SK-N-SH treated with all-trans-retinoic acid at 6 μM for 48 hours (cell line): Measurements from ENCODE around the gene ZNF554.

ENCODE experiments used
- ATAC-seq: fragments of 200-7000 bp; cut with Tn5 transposase; 3 replicates; pipeline ENCODE4 v1.9.1; 2020; ENCODE audit warnings: mild to moderate bottlenecking, moderate library complexity
- ARNTL ChIP-seq: fragments of 450-650 bp; formaldehyde crosslinking; IDR thresholded peaks from 2 replicates; pipeline ENCODE4 v1.5.0; 2020; ENCODE audit warnings: low read depth, mild to moderate bottlenecking, moderate library complexity, borderline replicate concordance
- BACH2 ChIP-seq: fragments of 250-450 bp; sonication (Bioruptor Pico); IDR thresholded peaks from 2 replicates; pipeline ENCODE4 v1.9.0; 2021; ENCODE audit warnings: mild to moderate bottlenecking, borderline replicate concordance
- ESRRG ChIP-seq: fragments of 250-450 bp; sonication (Bioruptor Pico); IDR thresholded peaks from 2 replicates; pipeline ENCODE4 v1.6.1; 2021; ENCODE audit warnings: mild to moderate bottlenecking
- GLIS3 ChIP-seq: fragments of 250-450 bp; sonication (Bioruptor Pico); IDR thresholded peaks from 2 replicates; pipeline ENCODE4 v1.5.0; 2020; ENCODE audit warnings: mild to moderate bottlenecking, moderate library complexity
- ISL1 ChIP-seq: fragments of 250-450 bp; sonication (Bioruptor Pico); IDR thresholded peaks from 2 replicates; pipeline ENCODE4 v2.1.2; 2022; ENCODE audit warnings: mild to moderate bottlenecking, moderate library complexity
- OSR1 ChIP-seq: fragments of 250-450 bp; sonication (Bioruptor Pico); IDR thresholded peaks from 2 replicates; pipeline ENCODE4 v1.8.0; 2022; ENCODE audit warnings: moderate library complexity, mild to moderate bottlenecking, inconsistent platforms
- PPARA ChIP-seq: fragments of 250-450 bp; sonication (Bioruptor Pico); IDR thresholded peaks from 2 replicates; pipeline ENCODE4 v1.5.0; 2020; ENCODE audit warnings: mild to moderate bottlenecking, borderline replicate concordance
- RARB ChIP-seq: fragments of 250-450 bp; sonication (Bioruptor Pico); IDR thresholded peaks from 2 replicates; pipeline ENCODE4 v1.8.0; 2021; ENCODE audit warnings: mild to moderate bottlenecking, moderate library complexity
- SNAI2 ChIP-seq: fragments of 250-450 bp; sonication (Bioruptor Pico); IDR thresholded peaks from 2 replicates; pipeline ENCODE4 v1.5.0; 2020; ENCODE audit warnings: mild to moderate bottlenecking, moderate library complexity
- ZC3H10 ChIP-seq: fragments of 250-450 bp; sonication (Bioruptor Pico); IDR thresholded peaks from 2 replicates; pipeline ENCODE4 v1.5.1; 2021; ENCODE audit warnings: mild to moderate bottlenecking, moderate library complexity
- ZFP3 ChIP-seq: fragments of 250-450 bp; sonication (Bioruptor Pico); IDR thresholded peaks from 2 replicates; pipeline ENCODE4 v1.5.0; 2020; ENCODE audit warnings: mild to moderate bottlenecking, moderate library complexity
- ZFP30 ChIP-seq: fragments of 450-650 bp; formaldehyde crosslinking; IDR thresholded peaks from 2 replicates; pipeline ENCODE4 v1.5.0; 2022; ENCODE audit warnings: mild to moderate bottlenecking, moderate library complexity
- ZNF70 ChIP-seq: fragments of 450-650 bp; formaldehyde crosslinking; IDR thresholded peaks from 2 replicates; pipeline ENCODE4 v1.5.0; 2020; ENCODE audit warnings: mild to moderate bottlenecking, moderate library complexity
- ZNF8 ChIP-seq: fragments of 450-650 bp; formaldehyde crosslinking; IDR thresholded peaks from 2 replicates; pipeline ENCODE4 v1.5.0; 2020; ENCODE audit warnings: mild to moderate bottlenecking, moderate library complexity
- TF ChIP-seq, protein P1 (sequence below): fragments of 250-450 bp; sonication (Bioruptor Pico); IDR thresholded peaks from 2 replicates; pipeline ENCODE4 v1.5.1; 2021; ENCODE audit warnings: mild to moderate bottlenecking, moderate library complexity
- TF ChIP-seq, protein P2 (sequence below): fragments of 250-450 bp; sonication (Bioruptor Pico); IDR thresholded peaks from 2 replicates; pipeline ENCODE4 v1.8.0; 2021; ENCODE audit warnings: low read depth, mild to moderate bottlenecking, moderate library complexity, borderline replicate concordance
- TF ChIP-seq, protein P3 (sequence below): fragments of 250-450 bp; sonication (Bioruptor Pico); IDR thresholded peaks from 2 replicates; pipeline ENCODE4 v1.5.0; 2020; ENCODE audit warnings: mild to moderate bottlenecking, moderate library complexity
- TF ChIP-seq, protein P4 (sequence below): fragments of 250-450 bp; sonication (Bioruptor Pico); IDR thresholded peaks from 2 replicates; pipeline ENCODE4 v1.5.1; 2020; ENCODE audit warnings: low read depth, mild to moderate bottlenecking, moderate library complexity
- TF ChIP-seq, protein P5 (sequence below): fragments of 250-450 bp; sonication (Bioruptor Pico); IDR thresholded peaks from 2 replicates; pipeline ENCODE4 v1.8.0; 2020; ENCODE audit warnings: mild to moderate bottlenecking, moderate library complexity, borderline replicate concordance

ZNF554 gene

DNA sequence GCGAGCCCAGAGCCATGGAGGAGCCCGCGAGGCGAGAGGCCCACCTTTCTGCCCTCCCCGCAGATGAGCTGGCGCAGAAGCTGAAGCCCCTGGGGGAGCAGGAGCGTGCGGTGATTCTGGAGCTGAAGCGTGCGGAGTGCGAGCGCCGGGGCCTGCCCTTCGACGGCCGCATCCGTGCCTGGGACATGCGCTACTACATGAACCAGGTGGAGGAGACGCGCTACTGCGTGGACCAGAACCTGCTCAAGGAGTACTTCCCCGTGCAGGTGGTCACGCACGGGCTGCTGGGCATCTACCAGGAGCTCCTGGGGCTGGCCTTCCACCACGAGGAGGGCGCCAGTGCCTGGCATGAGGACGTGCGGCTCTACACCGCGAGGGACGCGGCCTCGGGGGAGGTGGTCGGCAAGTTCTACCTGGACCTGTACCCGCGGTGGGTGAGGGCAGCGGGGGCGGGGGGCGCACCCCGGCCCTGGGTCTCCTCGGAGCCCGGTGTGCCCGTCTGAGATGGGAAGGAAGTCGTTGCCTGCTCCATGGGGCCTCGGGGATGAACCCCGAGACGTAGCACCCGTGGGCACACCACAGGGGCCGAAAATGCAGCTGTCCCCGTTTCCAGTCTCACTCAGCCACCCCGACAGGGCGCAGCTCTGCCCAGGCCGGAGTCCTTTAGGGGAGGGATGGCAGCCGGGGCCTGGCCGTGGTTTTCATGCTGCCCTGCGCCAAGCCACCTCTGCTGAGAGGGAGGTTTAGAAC is 12.1 kb upstream of the ZNF554 start:
- TF ChIP-seq ZNF70 (CRISPR knock-in tag): no peak
- TF ChIP-seq, protein P1, sequence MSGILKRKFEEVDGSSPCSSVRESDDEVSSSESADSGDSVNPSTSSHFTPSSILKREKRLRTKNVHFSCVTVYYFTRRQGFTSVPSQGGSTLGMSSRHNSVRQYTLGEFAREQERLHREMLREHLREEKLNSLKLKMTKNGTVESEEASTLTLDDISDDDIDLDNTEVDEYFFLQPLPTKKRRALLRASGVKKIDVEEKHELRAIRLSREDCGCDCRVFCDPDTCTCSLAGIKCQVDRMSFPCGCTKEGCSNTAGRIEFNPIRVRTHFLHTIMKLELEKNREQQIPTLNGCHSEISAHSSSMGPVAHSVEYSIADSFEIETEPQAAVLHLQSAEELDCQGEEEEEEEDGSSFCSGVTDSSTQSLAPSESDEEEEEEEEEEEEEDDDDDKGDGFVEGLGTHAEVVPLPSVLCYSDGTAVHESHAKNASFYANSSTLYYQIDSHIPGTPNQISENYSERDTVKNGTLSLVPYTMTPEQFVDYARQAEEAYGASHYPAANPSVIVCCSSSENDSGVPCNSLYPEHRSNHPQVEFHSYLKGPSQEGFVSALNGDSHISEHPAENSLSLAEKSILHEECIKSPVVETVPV (CRISPR knock-in tag): no peak
- no peak for ATAC-seq

DNA sequence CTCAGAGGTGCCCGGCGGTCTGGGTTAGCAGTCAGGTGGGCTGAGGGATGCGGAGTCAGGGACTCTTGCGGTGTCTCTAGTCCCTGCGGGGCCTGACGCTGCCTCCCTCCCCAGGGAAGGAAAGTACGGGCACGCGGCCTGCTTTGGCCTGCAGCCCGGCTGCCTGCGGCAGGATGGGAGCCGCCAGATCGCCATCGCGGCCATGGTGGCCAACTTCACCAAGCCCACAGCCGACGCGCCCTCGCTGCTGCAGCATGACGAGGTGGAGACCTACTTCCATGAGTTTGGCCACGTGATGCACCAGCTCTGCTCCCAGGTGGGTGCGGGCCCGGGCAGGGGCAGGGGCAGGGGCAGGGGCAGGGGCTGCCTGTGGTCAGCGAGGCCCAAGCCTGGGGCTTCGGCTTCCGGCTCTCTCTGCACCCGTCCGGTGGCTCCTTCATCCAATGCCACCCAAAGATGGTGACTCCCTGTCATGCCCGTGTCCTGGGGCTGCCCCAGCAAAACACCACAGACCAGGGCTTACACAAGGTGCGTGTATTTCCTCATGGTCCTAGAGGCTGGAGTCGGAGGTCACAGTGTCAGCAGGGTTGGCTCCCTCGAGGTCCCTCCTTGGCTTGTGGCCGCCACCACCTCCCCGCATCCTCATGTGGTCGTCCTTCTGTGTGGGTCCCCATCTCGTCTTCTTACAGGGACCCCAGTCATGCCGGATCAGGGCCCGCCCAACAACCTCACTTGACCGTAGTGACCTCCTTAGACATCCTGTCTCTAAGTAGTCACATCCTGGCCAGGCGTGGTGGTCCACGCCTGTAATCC is 11.3 kb upstream of the ZNF554 start:
- ATAC-seq: no peak
- TF ChIP-seq, protein P2, sequence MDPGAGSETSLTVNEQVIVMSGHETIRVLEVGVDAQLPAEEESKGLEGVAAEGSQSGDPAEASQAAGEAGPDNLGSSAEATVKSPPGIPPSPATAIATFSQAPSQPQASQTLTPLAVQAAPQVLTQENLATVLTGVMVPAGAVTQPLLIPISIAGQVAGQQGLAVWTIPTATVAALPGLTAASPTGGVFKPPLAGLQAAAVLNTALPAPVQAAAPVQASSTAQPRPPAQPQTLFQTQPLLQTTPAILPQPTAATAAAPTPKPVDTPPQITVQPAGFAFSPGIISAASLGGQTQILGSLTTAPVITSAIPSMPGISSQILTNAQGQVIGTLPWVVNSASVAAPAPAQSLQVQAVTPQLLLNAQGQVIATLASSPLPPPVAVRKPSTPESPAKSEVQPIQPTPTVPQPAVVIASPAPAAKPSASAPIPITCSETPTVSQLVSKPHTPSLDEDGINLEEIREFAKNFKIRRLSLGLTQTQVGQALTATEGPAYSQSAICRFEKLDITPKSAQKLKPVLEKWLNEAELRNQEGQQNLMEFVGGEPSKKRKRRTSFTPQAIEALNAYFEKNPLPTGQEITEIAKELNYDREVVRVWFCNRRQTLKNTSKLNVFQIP (CRISPR knock-in tag): no peak
- TF ChIP-seq, protein P1 (CRISPR knock-in tag): no peak
- TF ChIP-seq, protein P3, sequence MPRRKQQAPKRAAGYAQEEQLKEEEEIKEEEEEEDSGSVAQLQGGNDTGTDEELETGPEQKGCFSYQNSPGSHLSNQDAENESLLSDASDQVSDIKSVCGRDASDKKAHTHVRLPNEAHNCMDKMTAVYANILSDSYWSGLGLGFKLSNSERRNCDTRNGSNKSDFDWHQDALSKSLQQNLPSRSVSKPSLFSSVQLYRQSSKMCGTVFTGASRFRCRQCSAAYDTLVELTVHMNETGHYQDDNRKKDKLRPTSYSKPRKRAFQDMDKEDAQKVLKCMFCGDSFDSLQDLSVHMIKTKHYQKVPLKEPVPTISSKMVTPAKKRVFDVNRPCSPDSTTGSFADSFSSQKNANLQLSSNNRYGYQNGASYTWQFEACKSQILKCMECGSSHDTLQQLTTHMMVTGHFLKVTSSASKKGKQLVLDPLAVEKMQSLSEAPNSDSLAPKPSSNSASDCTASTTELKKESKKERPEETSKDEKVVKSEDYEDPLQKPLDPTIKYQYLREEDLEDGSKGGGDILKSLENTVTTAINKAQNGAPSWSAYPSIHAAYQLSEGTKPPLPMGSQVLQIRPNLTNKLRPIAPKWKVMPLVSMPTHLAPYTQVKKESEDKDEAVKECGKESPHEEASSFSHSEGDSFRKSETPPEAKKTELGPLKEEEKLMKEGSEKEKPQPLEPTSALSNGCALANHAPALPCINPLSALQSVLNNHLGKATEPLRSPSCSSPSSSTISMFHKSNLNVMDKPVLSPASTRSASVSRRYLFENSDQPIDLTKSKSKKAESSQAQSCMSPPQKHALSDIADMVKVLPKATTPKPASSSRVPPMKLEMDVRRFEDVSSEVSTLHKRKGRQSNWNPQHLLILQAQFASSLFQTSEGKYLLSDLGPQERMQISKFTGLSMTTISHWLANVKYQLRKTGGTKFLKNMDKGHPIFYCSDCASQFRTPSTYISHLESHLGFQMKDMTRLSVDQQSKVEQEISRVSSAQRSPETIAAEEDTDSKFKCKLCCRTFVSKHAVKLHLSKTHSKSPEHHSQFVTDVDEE (CRISPR knock-in tag): no peak
- TF ChIP-seq ZC3H10 (CRISPR knock-in tag) (no peak), ZFP30 (CRISPR knock-in tag) (no peak), ZFP3 (CRISPR knock-in tag) (no peak), ARNTL (no peak), BACH2 (CRISPR knock-in tag) (no peak), PPARA (CRISPR knock-in tag) (no peak), ESRRG (CRISPR knock-in tag) (no peak), GLIS3 (CRISPR knock-in tag) (no peak), RARB (CRISPR knock-in tag) (no peak), ZNF70 (CRISPR knock-in tag) (no peak), ISL1 (no peak), ZNF8 (CRISPR knock-in tag) (no peak), SNAI2 (CRISPR knock-in tag) (no peak), OSR1 (no peak)
- TF ChIP-seq, protein P4, sequence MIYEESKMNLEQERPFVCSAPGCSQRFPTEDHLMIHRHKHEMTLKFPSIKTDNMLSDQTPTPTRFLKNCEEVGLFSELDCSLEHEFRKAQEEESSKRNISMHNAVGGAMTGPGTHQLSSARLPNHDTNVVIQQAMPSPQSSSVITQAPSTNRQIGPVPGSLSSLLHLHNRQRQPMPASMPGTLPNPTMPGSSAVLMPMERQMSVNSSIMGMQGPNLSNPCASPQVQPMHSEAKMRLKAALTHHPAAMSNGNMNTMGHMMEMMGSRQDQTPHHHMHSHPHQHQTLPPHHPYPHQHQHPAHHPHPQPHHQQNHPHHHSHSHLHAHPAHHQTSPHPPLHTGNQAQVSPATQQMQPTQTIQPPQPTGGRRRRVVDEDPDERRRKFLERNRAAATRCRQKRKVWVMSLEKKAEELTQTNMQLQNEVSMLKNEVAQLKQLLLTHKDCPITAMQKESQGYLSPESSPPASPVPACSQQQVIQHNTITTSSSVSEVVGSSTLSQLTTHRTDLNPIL (CRISPR knock-in tag): no peak
- TF ChIP-seq, protein P5, sequence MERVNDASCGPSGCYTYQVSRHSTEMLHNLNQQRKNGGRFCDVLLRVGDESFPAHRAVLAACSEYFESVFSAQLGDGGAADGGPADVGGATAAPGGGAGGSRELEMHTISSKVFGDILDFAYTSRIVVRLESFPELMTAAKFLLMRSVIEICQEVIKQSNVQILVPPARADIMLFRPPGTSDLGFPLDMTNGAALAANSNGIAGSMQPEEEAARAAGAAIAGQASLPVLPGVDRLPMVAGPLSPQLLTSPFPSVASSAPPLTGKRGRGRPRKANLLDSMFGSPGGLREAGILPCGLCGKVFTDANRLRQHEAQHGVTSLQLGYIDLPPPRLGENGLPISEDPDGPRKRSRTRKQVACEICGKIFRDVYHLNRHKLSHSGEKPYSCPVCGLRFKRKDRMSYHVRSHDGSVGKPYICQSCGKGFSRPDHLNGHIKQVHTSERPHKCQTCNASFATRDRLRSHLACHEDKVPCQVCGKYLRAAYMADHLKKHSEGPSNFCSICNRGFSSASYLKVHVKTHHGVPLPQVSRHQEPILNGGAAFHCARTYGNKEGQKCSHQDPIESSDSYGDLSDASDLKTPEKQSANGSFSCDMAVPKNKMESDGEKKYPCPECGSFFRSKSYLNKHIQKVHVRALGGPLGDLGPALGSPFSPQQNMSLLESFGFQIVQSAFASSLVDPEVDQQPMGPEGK (CRISPR knock-in tag): no peak
